HFFc6 (cell line): ENCODE measurements around the gene ARFGAP3. TPM values are rescaled to one million over a fixed set of nuclear protein-coding genes. Genes with fewer than 3 reads are reported as not detected.

Experiments
- DNase-seq: peaks from one replicate; pipeline ENCODE4 v3.0.0-alpha.2; 2018
- H3K27ac Mint-ChIP-seq: 2 replicates; pipeline ENCODE4 v1.8.0; 2020; ENCODE audit warnings: mild to moderate bottlenecking, mixed read lengths
- H3K27me3 Mint-ChIP-seq: 2 replicates; pipeline ENCODE4 v1.8.0; 2021; ENCODE audit warnings: mild to moderate bottlenecking, moderate library complexity, mixed read lengths; ENCODE audit not compliant: insufficient read depth
- H3K36me3 Mint-ChIP-seq: 2 replicates; pipeline ENCODE4 v1.8.0; 2021; ENCODE audit warnings: low read depth, mixed read lengths
- H3K4me1 Mint-ChIP-seq: 2 replicates; pipeline ENCODE4 v1.8.0; 2020; ENCODE audit warnings: low read depth, mixed read lengths
- H3K4me3 Mint-ChIP-seq: 2 replicates; pipeline ENCODE4 v1.8.0; 2020; ENCODE audit warnings: mild to moderate bottlenecking, moderate library complexity, mixed read lengths
- H3K9me3 Mint-ChIP-seq: 2 replicates; pipeline ENCODE4 v1.8.0; 2020; ENCODE audit warnings: mild to moderate bottlenecking, mixed read lengths
- total RNA-seq, 6 experiments: library from RNA; stranded (reverse); fragmentation: NEBNext Ultra II Directional; extraction: Animal tissue kit (Norgen Biotek cat#: 25700); gene quantifications; 2 replicates in 1 of 6; 3 replicates in 5 of 6; pipeline ENCODE4 v1.2.3, GENCODE V29; 2021
- TF ChIP-seq, protein P1 (sequence below): fragments of 200-600 bp; sonication (generic); IDR thresholded peaks from 2 replicates; pipeline ENCODE4 v1.5.0; 2021; ENCODE audit warnings: antibody characterized with exemption, mild to moderate bottlenecking

The ARFGAP3 gene
- total RNA-seq, 6 experiments from 2014 or later = 62.6 to 77.7 (median 66.8) TPM

DNA sequence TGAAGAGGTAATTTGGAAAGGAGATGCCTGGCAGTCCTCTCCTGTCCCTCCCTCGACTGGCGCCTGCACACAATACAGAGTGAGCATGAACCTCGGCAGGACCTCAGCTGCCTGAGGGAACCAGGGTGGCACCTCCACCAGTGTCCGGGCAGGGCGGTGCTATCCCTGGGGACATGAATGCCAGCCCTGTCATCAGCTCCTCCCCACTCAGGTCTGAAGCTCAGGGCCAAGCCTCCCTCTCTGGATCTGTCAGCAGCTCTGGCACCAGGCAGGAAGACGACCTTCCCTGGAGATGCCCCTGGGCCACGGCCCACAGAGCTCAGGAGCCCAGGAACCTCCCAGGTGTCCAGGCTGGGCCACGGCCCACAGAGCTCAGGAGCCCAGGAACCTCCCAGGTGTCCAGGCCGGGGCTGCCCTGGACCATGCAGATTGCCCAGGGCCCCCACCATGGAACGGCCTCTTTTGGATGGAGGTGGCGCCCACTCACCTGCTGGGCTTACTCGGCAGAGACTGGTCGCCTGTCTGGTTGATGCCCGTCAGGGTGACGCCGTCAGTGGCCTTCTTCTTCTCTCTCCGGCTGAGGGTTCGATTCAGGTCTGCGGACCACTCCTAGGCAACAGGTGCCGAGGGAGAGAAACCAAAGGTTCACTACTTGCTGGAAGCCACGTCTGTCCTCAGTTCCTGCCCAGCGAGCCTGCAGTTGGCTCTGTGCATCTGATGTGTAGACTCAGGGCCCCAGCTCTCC lies 21.7 kb upstream of the ARFGAP3 start:
- H3K4me3 Mint-ChIP-seq = no peak overlapping the region
- TF ChIP-seq, protein P1, sequence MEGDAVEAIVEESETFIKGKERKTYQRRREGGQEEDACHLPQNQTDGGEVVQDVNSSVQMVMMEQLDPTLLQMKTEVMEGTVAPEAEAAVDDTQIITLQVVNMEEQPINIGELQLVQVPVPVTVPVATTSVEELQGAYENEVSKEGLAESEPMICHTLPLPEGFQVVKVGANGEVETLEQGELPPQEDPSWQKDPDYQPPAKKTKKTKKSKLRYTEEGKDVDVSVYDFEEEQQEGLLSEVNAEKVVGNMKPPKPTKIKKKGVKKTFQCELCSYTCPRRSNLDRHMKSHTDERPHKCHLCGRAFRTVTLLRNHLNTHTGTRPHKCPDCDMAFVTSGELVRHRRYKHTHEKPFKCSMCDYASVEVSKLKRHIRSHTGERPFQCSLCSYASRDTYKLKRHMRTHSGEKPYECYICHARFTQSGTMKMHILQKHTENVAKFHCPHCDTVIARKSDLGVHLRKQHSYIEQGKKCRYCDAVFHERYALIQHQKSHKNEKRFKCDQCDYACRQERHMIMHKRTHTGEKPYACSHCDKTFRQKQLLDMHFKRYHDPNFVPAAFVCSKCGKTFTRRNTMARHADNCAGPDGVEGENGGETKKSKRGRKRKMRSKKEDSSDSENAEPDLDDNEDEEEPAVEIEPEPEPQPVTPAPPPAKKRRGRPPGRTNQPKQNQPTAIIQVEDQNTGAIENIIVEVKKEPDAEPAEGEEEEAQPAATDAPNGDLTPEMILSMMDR = no peak
- DNase-seq = no peak
- H3K27ac Mint-ChIP-seq = no peak overlapping the region
- H3K36me3 Mint-ChIP-seq = peaks cover 15% of the 10 kb centered on the region; the same call in 1 of the 2 replicates
- H3K4me1 Mint-ChIP-seq = no peaks in the 10 kb centered on the region
- H3K9me3 Mint-ChIP-seq = no peaks in the 10 kb centered on the region
- H3K27me3 Mint-ChIP-seq = peaks cover 1% of the 10 kb centered on the region; the same call in 1 of the 2 replicates

DNA sequence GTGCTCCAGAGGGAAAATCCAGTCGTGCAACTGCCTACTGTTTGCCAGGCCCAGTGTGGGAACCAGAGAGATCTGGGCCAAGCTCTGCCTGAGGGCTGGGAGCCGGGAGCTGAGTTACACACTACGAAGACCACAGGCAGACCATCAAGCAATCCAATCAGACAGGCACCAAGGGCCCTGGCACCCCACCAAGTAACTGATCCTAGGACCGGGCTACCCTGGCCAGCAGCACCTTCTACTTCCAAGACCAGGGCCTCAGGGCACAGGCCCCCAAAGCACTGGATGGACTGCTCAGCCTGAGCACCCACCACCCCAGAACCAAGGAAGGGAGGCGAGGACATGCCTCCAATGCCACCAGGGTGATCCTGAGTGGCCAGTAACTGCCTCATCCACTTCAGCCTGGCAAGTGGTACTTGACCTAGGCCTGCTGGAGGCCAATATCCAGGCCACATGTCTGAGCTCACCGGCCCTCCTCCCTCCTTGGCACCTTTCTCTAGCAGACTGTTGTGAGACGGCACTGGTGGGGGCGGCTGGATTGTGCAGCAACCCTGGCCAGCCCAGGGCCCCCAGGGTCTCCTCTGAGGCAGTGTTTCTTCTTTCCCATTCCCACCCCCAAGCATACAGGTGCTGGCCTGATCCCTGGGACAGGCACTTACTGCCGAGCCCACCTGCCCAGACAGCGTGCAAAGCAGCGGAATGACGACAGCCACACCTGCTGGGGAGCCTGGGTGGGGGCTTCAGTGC lies 20.7 kb upstream of the ARFGAP3 start:
- TF ChIP-seq, protein P1 = no peak
- no peaks in the 10 kb centered on the region for H3K9me3 Mint-ChIP-seq
- H3K36me3 Mint-ChIP-seq = peaks cover 15% of the 10 kb centered on the region; the same call in 1 of the 2 replicates
- peaks cover 1% of the 10 kb centered on the region; the same call in 1 of the 2 replicates for H3K27me3 Mint-ChIP-seq
- no peaks in the 10 kb centered on the region for H3K4me1 Mint-ChIP-seq
- DNase-seq = no peak
- no peak overlapping the region for H3K27ac Mint-ChIP-seq
- H3K4me3 Mint-ChIP-seq = no peak overlapping the region

DNA sequence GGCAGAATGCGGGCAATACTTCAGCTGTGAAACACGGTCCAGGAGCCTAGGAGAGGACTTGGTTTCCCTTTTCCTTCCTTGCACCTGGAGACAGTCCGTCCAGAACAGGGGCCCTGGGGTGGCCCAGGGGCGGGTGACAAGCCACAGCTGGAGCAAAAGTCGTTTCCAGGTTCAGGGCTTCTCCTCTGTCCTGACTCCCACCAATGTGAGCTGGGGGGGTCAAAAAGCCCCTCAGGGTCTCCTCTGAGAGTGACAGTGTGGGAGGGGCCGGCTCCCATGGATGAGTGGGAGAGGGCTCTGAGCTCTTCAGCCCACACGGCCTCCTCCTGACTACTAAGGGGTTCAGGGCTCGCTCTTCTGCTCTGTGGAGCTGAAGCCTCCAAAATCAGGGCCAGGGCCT lies 20.1 kb upstream of the ARFGAP3 start:
- DNase-seq = no peak
- no peak overlapping the region for H3K4me3 Mint-ChIP-seq
- H3K36me3 Mint-ChIP-seq = peaks cover 15% of the 10 kb centered on the region; the same call in 1 of the 2 replicates
- H3K27me3 Mint-ChIP-seq = peaks cover 1% of the 10 kb centered on the region; the same call in 1 of the 2 replicates
- no peaks in the 10 kb centered on the region for H3K4me1 Mint-ChIP-seq
- TF ChIP-seq, protein P1 = no peak
- H3K9me3 Mint-ChIP-seq = no peaks in the 10 kb centered on the region
- no peak overlapping the region for H3K27ac Mint-ChIP-seq

DNA sequence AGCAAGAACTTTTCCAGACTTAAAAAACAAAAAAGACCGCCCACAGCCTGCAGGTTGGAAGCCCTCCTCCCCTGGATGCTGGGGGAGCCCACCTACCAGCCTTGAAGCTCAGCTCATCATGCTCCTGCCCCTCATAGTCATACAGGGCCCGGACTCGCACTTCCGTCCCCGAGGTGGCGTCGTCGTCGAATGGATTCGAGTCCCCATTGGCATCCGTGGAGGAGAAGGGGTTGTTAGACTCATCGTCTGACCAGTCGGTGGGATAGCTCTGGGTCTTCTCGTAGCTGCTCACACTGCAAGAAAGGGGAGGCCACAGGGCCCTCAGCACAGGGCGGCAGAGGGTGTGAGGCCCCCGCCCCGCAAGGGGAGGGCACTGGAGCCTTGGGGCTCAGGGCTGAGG lies 19.0 kb upstream of the ARFGAP3 start:
- H3K27me3 Mint-ChIP-seq = peaks cover 1% of the 10 kb centered on the region; the same call in 1 of the 2 replicates
- DNase-seq = no peak
- no peaks in the 10 kb centered on the region for H3K4me1 Mint-ChIP-seq
- no peak overlapping the region for H3K4me3 Mint-ChIP-seq
- TF ChIP-seq, protein P1 = no peak
- no peak overlapping the region for H3K27ac Mint-ChIP-seq
- peaks cover 18% of the 10 kb centered on the region; the same call in 1 of the 2 replicates for H3K36me3 Mint-ChIP-seq
- no peaks in the 10 kb centered on the region for H3K9me3 Mint-ChIP-seq

DNA sequence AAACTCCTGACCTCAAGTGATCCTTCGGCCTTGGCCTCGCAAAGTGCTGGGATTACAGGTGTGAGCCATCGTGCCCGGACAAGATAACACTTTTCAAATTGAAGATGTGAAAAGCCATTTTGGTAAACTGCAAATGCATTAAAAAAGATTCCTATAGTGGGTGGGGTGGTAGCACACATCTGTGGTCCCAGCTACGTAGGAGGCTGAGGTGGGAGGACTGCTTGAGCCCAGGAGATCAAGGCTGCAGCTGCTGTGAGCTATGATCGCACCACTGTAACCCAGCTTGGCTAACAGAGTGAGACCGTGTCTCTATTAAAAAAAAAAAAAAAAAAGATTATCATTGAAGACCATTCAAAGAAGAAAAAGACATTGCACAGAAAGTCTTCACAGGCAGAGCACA lies 16.9 kb upstream of the ARFGAP3 start:
- H3K4me3 Mint-ChIP-seq = no peak overlapping the region

More for the DNA sequence above, 16.9 kb upstream of the ARFGAP3 start:
- Mint-ChIP-seq H3K36me3 (peaks cover 18% of the 10 kb centered on the region; the same call in 1 of the 2 replicates), H3K9me3 (no peaks in the 10 kb centered on the region), H3K27me3 (peaks cover 1% of the 10 kb centered on the region; the same call in 1 of the 2 replicates), H3K27ac (no peak overlapping the region), H3K4me1 (no peaks in the 10 kb centered on the region)
- TF ChIP-seq, protein P1 = no peak
- no peak for DNase-seq
